Measurements from ENCODE around the gene ALDH2.
"Not testable (repeated sequence)": the region's sequence is repeated elsewhere in the genome, so short reads cannot be mapped to it uniquely, and the experiment has no call there.

- not testable (repeated sequence) for TF ChIP-seq EZH2 (IDR thresholded peaks at IDR 0.05; ENCODE audit: insufficient read depth, poor library complexity, severe bottlenecking); EZH2phosphoT487 (IDR thresholded peaks at IDR 0.05; ENCODE audit: insufficient read depth, low read depth)
Measured at GRCh38 chr12:111723646-111724360, 42.9 kb upstream of the ALDH2 start.

Data from GM23248 (cell line).